T-helper 2 cell (primary cell): Measurements from ENCODE around the gene ABCC10.
"Not testable (repeated sequence)": the region's sequence is repeated elsewhere in the genome, so short reads cannot be mapped to it uniquely, and the experiment has no call there.

Source experiments
- DNase-seq, 5 experiments: peaks; one replicate each; pipeline versions ENCODE4 v3.0.0 to v3.0.0-alpha.2; 2012 to 2022
- total RNA-seq, 2 donors: gene quantifications; one replicate each; lab custom pipeline; 2026; lab: John Stamatoyannopoulos, UW

The ABCC10 gene, protein sequence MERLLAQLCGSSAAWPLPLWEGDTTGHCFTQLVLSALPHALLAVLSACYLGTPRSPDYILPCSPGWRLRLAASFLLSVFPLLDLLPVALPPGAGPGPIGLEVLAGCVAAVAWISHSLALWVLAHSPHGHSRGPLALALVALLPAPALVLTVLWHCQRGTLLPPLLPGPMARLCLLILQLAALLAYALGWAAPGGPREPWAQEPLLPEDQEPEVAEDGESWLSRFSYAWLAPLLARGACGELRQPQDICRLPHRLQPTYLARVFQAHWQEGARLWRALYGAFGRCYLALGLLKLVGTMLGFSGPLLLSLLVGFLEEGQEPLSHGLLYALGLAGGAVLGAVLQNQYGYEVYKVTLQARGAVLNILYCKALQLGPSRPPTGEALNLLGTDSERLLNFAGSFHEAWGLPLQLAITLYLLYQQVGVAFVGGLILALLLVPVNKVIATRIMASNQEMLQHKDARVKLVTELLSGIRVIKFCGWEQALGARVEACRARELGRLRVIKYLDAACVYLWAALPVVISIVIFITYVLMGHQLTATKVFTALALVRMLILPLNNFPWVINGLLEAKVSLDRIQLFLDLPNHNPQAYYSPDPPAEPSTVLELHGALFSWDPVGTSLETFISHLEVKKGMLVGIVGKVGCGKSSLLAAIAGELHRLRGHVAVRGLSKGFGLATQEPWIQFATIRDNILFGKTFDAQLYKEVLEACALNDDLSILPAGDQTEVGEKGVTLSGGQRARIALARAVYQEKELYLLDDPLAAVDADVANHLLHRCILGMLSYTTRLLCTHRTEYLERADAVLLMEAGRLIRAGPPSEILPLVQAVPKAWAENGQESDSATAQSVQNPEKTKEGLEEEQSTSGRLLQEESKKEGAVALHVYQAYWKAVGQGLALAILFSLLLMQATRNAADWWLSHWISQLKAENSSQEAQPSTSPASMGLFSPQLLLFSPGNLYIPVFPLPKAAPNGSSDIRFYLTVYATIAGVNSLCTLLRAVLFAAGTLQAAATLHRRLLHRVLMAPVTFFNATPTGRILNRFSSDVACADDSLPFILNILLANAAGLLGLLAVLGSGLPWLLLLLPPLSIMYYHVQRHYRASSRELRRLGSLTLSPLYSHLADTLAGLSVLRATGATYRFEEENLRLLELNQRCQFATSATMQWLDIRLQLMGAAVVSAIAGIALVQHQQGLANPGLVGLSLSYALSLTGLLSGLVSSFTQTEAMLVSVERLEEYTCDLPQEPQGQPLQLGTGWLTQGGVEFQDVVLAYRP (N-terminal part only)
- 44.6 to 72.3 reads per million in 2 donors for total RNA-seq

DNA sequence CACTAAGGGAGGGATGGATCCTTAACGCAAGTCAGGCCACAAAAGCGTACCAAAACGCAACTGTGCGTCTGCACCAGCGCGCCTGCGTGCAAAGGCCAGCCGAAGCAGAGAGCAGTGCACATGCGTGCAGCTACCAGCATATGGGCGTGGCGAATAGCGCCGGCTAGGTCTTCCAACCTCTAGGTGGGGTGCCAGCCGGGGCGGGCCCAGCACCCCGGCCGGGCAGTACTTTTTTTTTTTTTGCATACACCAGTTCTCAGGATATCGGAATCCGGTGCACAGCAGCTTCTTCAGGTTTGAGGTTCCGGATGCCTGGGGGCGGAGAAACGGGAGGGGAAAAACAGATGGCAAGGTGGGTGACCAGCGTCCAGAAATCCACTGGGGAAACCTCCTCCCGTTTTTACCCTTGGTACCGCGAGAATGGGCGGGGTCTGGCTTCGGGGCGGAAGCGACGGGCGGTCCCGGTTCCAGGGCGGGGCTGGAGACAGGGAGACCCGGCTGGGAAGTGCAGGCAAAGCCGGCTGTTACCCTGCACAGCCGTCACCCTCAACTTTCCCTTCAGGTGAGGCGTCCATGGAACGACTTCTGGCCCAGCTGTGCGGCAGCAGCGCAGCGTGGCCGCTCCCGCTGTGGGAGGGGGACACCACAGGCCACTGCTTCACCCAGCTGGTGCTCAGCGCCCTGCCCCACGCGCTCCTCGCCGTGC lies at the start of gene ABCC10:
ABCC10 (plus strand) TSS at position 136 of the 706 bp plus-strand sequence; CDS start at position 574, 438 bp downstream.
- peak; percentile 83 to 98 (median 92) for DNase-seq

DNA sequence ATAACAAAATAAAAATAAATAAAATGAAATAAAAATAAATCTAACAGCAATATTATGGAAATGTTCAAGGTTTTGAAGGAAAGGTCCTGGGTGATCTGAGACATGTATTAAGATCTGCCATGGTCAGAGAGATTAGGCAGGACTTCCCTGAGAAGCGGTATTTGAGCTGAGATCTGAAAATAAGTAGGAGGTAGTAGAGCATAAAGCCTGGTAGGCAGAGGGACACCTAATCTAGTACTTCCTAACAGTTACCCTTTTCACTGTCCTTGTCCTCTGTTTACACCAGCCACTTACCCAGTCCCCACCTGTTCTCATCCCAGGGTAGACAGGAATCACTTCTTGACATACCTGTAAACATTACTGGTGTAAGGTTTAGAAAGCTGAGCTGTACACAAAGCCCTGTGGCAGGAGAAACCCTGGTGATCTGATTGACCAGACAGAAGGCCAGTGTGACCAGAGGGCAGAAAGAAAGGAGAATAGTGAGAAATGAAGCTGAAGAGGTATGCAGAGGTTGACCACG lies 49.6 kb upstream of the ABCC10 start:
- no peak for DNase-seq

DNA sequence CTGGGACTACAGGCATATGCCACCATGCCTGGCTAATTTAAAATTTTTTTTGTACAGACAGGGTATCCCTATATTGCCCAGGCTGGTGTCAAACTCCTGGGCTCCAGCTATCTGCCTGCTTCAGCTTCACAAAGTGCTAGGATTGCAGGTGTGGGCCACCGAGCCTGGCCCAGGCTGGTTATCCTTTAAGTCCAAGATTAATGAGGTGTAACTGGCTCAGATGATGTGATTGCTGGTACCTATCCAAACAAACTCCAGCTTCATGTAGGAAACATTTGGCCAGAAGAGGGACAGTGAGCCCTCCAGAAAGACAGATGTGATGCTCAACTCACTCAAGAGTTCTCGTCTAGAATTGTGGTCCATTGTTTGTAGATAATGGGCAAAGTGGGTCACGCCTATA lies 48.7 kb upstream of the ABCC10 start:
- no peak for DNase-seq

DNA sequence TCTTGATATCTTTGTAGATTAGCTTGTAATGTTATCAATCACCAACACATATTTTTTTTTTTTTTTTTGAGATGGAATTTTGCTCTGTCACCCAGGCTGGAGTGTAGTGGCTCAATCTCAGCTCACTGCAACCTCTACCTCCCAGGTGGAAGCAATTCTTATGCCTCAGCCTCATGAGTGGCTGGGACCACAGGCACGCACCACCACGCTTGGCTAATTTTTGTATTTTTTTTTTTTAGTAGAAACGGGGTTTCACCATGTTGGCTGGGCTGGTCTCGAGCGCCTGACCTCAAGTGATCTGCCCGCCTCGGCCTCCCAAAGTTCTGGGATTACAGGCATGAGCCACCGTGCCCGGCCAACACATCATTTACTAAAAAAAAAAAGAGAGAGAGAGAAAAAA lies 46.5 kb upstream of the ABCC10 start:
- DNase-seq: not testable (repeated sequence)

DNA sequence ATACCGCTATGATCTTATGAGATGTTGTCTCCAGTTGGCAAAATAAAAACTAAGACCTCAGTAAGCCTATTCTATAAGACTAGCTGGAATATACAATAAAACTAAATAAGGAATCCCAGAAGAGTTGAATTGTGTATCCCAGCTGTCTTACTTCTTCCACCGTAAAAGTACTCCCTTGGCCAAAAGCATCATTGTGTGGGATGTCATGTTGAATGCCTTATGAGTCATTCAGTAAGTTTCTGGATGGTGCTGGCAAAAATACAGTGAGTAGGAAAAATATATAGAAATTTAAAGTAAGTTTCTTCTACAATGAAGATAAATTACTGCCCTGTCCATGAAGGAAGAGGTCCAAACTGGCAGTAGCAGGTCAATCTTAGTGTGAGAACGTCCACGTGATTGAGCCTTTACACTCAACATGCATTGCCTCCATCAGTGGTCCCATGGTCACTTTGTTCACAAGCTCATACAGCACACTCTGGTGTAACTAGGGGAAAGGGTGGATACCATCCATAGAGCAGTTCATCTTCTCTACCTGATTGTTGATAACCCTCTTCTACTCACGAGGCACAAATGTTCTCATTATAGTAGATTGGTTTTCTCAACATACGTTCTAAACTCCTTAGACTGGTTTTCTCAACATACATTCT lies 44.2 kb upstream of the ABCC10 start:
- DNase-seq: peak in 1 of 5 experiments; percentile 38

DNA sequence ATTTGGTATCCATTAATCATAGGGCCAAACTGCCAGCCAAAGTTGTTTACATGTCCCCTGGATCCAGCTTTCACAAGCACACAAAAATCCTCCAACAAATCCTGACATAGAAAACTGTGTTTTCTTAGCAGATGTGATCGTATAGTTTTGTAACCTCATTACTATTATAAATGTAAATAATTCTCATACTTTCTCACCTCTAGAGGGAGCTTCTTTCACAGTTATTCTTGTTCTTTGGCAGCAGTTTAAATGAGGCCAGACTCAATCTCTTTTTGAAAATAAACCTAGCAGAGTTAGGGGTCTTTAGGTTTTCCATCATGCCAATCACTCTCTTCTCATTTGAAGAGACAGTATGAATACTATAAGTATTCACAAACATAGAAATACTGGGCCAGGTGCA lies 40.8 kb upstream of the ABCC10 start:
- peak in 1 of 5 experiments; percentile 48 for DNase-seq

DNA sequence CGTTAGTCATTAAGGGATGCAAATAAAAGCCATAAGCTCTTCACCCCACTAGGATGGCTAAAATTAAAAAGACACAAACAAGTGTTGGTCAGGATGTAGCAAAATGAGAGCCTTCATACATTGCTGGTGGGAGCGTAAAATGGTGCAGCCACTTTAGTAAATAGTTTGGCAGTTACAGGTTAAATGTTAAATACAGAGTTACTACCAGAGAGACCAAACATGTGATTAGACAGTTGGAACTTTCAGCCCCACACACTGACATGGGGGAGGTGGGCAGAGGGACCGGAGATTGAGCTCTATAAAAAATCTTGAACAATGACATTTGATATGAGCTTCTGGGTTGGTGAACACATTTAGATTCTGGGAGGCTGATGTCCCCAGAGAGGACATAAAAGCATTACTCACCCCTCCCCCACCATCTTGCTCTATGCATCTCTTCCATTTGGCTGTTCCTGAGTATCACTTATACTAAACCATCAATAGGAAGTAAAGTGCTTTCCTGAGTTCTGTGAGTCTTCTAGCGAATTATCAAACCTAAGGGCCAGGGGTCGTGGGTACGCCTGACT lies 37.5 kb upstream of the ABCC10 start:
- DNase-seq: no peak

DNA sequence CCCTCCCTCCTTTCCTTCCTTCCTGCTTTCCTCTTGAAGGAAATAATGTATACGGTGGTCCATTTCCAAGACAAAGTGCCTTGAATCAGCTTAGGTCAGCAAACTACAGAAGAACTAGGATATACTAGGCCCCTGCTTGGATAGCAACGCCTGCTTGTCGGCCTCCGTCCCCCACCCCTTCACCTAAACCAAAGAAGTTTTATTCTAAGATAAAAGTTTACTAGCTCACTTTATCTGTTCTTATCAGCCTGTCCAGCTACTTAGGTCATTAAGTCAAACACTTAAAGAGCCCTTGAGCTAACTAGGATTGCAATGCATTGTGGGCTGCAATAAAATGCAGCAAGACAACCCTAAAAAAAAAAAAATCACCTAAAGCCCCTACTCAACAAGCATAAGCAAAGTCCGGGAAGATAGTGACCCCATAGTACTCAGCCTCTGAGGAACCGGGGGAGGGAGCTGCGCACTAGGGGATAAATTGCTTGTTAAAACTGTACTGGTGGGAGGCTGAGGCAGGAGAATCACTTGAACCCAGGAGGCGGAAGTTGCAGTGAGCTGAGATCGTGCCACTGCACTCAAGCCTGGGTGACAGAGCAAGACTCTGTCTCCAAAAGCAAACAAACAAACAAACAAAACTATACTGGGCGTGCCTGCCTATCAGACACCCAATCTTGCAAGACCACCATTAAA lies 36.4 kb upstream of the ABCC10 start:
- not testable (repeated sequence) for DNase-seq

DNA sequence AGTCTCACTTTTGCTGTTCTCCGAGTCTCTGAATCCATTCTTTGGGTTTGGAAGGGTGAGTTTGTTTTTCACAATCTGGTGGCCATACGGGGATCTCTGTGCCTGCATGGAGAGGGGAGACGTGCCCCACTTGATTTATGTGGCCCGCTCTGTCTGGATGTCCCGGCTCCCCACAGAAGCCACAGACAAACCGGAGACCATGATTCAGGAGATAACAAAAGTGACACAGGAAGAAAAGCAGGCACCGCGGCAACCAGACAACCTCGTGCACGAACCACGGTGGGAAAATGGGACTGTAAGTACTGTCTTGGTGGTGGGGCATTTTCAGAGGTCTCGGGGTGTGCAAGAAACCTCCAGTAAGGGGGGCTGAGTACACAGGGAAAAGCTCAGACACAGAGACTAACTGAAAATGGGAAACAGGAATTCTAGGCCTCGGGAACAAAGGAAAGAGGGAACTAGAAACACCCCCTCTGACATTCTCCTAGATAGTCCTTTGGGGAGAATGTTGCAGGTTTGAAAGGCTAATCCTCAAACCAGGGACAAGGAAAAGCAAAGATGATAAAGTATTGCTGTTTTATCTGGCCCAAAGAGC lies 35.8 kb upstream of the ABCC10 start:
- DNase-seq: peak in 4 of 5 experiments; percentile 3 to 80 (median 44)

DNA sequence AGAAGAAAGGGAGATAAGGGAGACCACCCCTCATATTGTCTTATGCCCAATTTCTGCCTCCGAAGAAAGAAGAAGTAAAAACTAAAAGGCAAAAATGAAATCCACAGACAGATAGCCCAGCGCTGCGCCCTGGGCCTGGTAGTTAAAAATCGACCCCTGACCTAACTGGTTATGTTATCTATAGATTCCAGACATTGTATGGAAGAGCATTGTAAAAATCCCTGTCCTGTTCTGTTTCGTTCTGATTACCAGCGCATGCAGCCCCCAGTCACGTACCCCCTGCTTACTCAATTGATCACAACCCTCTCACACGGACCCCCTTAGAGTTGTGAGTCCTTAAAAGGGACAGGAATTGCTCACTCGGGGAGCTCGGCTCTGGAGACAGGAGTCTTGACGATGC lies 34.2 kb upstream of the ABCC10 start:
- DNase-seq: not testable (repeated sequence)

DNA sequence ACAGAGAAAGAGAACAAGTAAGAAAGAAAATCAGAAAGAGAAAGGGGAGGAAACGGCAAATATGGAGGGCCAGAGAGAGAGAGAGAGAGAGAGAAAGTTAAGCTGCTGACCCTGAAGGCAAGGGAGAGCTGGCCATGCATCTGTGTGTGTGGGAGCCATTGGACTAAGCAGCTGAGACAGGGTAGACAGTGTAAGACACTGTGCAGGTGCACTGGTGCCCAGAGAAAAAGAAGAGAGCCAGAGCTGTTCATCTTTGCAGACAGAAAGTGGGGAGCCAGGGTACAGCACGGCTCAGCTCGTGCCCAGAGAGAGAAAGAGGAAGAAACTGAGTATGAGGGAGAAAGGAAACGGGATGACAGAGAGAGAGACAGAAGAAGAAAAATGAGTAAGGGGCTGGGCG lies 33.7 kb upstream of the ABCC10 start:
- no peak for DNase-seq

DNA sequence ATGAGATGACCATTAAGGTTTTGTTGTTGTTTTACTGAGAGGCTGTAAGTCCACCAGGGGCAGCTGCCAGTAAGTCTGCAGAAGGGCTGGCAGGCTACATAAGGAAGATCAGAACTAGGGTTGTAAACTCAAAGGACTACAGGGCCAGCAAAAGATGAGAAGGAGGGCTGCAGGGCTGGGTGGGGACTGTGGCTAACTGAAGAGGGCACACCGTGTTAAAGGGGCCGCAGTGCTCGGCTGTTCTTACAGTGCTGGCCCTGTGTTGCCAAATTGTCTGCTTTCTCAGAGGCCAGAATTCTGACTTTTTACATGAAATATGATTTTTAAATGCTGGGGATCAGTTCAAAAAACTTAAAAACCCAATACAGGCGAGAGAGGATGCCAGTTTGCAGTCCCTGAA lies 32.4 kb upstream of the ABCC10 start:
- no peak for DNase-seq

DNA sequence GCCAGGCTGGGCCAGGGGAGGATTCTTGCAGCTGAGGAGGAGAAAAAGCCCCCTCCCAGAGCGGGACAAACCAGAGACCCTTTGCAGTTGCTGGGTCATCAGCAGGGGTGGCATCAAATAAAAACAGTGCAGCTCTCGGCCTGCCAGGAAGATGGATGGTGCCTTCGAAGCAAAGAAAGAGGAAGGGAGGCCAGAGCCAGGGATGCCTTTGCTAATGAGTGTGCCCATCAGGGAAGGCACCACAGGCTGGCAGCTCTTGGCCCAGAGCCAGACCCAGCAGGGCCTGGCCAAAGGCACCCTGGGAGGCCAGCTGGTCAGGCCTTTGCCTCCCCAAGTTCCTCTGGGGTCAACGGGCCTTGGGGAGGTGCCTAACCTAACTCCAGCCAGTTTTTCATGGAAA lies 31.6 kb upstream of the ABCC10 start:
- DNase-seq: no peak

DNA sequence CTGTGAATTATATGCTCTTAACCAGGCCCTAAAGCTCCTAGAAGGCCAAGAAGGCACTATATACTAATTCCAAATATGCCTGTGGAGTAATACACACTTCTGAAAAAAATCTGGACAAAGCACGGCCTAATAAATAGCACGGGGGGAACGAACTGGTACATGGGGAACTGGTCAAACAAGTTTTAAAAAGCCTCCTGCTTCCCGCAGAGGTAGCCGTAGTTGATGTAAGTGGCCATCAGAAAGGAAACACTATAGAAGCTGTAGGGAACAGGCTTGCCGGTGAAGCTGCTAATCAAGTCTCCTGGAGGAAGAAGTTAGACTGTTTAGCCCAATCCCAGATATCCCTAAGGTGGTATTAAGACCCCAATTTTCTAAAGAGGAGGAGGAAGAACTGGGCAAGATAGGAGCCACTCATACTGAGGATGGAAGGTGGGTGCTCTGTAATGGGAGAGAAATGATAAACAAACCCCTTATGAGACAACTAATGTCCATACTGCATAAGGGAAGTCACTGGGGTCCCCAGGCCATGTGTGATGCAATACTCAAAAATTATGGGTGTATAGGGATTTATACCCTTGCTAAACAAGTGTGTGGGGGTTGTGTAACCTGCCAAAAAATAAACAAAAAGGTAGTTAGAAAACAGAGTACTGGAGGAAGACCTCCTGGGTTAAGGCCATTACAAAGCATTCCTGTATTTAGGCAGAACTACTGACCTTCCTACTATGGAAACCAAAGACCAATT lies 30.8 kb upstream of the ABCC10 start:
- no peak for DNase-seq

DNA sequence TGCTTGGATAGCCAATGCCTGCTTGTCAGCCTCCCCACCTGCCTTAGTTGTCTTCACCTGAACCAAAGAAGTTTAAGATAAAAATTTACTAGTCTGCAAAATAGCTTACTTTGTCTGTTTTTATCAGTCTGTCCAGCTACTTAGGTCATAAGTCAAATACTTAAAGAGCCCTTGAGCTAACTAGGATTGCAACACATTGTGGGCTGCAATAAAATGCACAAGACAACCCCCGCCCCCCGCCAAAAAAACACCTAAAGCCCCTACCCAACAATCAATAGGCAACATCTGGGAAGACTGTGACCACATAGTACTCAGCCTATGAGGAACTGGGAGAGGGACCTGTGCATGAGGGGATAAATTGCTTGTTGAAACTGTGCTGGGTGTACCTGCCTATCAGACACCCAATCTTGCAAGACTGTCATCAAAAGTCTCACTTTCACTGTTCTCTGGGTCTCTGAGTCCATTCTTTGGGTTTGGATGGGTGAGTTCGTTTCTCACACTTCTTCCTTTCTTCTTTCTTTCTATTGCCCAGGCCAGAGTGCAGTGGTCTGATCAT lies 27.3 kb upstream of the ABCC10 start:
- DNase-seq: peak in 1 of 5 experiments; percentile 9

DNA sequence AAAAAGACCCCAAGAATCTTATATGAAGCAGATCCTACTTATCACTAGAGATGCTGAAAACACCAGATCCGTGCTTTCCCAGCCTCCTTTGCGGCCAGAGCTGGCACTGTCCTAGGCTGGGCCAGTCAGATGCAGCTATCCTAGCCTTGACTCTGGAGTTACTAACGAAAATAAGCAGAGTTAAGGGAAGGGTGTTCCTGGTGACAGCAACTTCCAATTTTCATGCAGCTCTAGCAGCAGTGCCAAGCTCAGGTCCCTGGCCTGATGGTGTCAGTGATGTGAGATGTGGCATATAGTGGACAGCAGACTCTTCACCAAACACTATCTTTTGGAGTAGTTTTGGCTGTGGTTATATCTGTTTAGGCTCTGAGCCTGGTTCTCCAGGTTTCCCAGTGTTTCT lies 25.6 kb upstream of the ABCC10 start:
- DNase-seq: no peak

DNA sequence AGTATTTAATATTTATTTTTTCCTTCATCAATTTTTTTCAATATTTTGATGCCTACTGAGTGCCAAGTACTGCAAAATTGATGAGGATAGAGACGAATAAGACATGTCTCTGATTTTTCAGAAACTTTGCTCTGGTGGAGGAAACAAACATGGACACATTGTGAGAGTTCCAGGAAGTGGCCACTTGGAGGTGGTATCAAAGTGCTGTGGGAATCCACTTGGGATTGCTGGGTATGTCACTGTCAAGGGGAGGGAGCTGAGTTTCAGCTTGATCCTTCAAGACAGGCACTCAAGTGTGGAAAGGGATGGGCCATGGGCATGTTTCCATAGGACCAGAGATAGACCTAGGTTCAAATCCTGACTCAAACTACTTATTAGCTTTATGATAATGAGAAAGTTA lies 24.5 kb upstream of the ABCC10 start:
- DNase-seq: no peak

DNA sequence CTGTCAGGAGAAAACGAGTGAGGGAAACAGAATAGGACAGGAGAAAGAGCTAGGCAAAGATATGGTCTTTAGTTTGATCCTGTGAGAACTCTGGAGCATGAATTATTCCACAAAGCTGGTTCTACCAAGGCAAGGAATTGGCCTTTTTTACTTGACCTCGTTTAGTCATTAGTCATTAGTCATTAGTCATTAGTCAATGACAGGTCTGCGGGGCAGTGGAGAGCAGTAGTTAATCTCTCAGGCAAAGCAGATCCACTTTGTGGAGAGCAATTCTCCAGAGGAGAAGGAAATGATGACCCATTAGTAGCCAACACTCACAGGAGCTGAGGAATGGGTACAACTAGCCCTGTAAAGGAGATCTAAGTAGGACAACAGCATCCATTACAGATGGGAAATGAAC lies 22.0 kb upstream of the ABCC10 start:
- no peak for DNase-seq

DNA sequence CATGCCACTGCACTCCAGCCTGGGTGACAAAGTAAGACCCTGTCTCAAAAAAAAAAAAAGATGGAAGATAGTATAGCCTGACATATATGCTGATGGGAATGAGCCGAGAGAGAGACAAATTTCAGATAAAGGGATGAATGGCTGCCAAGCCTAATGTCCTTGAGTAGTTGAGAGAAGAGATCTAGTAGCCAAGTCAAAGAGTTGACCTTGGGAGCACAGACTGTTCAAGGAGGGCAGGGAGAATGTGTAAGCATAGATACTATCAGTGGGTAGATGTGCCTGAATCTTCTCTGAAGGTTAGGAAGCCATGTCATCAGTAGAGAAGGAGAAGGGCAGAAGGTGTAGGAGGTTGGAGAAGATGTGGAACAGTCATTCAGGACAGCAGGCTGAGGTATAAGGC lies 20.0 kb upstream of the ABCC10 start:
- DNase-seq: no peak
